NK-92 treated with Interleukin-12 subunit alpha and Interleukin-12 subunit beta, amount 100 ng/mL, for 24 hours (cell line): ENCODE results near the gene BPIFA2.
"Not testable (repeated sequence)": the region's sequence is repeated elsewhere in the genome, so short reads cannot be mapped to it uniquely, and the experiment has no call there.

Source experiments
- DNase-seq: peaks from one replicate; lab custom pipeline; 2025; lab: John Stamatoyannopoulos, UW

The BPIFA2 gene

GRCh38 chr20:33162313-33162712 is 5.6 kb upstream of the BPIFA2 start:
- no peak for DNase-seq

DNA sequence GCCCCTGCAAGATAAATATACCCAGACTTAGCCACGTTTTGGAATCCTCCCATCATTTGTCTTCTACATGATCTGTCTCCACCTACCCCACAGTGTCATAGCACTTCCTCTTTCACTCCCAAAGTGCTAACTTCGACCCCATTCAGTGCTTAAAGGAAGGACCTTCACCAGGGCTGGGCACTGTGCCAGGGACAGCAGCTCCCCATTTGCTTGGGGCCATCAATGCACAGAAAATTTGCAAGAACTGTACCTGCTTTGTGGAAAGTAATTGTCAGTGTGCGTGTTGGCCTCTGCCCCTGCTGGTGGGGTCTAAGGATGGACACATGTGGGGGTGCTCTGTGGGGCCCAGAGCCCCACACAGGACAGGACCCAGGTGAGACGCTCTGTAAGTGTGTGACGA is 5.2 kb upstream of the BPIFA2 start:
- DNase-seq: no peak

DNA sequence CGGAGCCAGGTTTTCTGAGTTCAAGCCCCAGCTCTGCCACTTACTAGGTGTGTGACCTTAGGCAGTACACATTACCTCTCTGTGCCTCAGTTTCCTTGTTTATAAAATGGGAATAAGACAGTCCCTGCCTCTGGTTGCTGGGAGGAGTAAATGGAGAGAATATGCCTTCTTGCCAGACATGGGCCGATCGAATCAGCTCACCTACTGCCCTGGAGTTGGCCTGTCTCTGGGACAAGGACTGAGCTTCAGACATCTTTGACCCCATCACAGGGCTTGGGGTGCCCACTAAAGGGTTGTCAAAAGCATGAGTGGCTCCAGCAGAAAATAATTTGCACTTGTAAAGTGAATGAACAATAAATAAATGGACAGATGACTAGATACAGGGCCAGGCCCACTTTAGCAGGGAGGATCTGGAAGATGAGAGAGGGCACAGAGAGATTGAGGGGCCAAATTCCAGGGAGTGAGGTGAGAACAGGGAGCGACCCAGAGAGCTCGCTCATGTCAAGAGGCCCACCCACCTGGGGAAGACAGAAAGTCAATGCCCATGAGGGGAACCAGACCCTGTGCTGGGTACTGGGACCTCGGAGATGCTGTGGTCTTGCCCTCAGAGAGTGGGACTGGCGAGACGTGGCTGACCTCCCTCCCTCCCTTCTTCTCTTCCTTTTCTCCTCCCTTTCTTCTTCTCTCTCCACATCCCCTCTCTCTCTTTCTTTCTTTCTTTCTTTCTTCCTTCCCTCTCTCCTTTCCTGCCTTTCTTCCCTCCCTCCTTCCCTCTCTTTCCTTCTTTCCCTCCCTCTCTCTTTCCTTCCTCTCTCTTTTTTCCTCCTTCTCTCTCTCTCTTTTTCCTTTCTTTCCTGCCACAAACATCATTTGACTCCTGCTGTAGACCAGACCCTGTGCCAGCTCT is 3.9 kb upstream of the BPIFA2 start:
- no peak for DNase-seq

- no peak for DNase-seq
These were observed 3.2 kb upstream of the BPIFA2 start for GRCh38 chr20:33164763-33165095.

- no peak for DNase-seq
These were observed 2.4 kb upstream of the BPIFA2 start for GRCh38 chr20:33165416-33166055.

- no peak for DNase-seq
These were observed 1.3 kb upstream of the BPIFA2 start for GRCh38 chr20:33166533-33167113.

GRCh38 chr20:33169176-33169794 is 1.3 kb downstream of the BPIFA2 start:
- DNase-seq: no peak

GRCh38 chr20:33172781-33173180 is 4.8 kb downstream of the BPIFA2 start:
- no peak for DNase-seq

- DNase-seq: no peak
These were observed 7.2 kb downstream of the BPIFA2 start for GRCh38 chr20:33175123-33175522.

DNA sequence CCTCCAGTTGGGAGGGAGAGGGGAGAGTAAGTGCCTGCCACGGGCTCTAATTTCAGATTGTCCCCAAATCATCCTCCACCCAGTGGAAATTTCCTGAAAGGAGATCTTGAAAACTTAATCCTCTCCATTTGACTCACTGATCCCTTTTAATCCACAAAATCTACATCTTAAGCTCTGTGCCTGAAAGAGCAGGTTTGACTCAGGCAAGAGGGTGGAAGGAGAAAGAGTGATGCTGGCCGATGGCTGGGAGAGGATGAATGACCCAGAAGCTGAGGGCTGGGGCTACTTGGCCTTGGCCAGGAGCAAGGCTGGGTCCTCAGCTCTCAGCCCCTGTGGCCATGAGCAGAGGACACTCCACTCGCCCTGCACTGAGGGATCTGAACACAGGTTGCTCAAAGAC is 8.1 kb downstream of the BPIFA2 start:
- DNase-seq: no peak

- DNase-seq: no peak
These were observed 9.9 kb downstream of the BPIFA2 start for GRCh38 chr20:33177866-33178265.

DNA sequence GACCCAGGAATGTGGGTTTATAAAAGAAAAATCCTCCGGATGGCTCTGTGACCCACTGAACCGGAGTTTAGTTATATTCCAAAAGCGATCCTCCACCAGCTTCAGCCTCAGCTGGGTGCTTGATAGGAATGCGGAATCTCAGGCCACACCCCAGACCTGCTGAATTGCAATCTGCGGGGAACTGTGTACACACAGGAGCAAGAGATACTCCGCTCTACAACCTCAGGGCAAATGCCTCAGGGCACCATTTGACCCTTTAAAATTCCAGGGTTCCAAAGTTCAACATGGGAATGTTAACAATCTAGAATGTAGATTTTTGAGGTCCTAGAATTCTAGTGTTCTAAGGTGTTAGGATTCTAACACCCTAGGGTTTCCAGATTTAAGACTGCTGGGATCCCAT is 10.8 kb downstream of the BPIFA2 start:
- DNase-seq: no peak

GRCh38 chr20:33180169-33180568 is 12.2 kb downstream of the BPIFA2 start:
- no peak for DNase-seq

DNA sequence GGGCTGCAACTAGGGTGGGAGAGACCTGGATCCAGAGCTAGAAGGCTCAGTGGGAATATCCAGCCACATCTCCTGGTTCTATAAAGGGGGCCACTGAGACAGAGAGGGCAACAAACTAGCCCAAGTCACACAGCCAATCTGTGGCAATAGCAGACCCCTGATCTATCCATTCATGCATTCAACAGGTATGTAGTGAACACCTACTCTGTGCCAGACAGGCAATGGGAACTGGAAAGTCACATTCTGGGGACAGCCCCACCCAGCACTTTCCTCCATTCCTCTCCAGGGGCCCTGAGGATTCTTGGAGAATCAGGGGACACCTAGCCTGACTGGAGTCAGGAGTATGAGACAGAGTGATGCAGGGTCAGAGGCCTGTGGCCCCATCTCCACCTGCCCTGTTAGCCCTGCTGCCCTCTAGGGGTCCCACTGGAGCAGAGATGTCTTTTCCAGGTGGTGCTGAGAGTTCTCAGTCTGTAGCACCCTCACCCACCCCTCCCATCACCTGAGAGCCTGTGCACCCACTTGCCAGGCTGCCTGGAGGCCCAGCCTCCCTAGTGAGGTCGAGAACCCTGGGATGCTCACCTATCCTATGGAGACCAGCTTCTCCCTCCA is 13.6 kb downstream of the BPIFA2 start:
- no peak for DNase-seq

DNA sequence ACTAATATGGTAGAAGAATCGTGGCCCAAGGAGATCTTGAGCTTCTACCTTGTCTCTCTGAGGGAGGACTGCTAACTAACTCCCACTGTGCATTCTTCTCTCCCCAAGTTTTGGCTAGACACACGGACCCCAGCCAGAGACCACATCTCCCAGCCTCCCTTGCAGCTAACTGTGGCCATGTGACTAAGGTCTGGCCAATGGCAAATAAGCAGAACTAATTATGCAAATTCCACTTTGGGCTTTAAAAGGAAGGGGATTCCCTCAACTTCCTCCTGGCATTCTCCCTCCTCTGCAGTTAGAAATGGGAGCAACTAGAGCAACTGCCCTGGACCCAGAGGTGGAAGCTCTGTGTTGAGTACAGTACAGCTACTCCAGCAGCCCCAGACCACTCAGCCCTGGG is 15.4 kb downstream of the BPIFA2 start:
- DNase-seq: no peak

DNA sequence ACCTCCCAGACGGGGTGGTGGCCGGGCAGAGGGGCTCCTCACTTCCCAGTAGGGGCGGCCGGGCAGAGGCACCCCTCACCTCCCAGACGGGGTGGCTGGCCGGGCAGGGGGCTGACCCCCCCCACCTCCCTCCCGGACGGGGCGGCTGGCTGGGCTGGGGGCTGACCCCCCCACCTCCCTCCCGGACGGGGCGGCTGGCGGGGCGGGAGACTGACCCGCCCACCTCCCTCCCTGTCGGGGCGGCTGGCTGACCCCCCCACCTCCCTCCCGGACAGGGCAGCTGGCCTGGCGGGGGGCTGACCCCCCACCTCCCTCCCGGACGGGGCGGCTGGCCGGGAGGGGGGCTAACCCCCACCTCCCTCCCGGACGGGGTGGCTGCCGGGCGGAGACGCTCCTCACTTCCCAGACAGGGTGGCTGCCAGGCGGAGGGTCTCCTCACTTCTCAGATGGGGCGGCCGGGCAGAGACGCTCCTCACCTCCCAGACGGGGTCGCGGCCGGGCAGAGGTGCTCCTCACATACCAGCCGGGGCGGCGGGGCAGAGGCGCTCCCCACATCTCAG is 17.2 kb downstream of the BPIFA2 start:
- DNase-seq: not testable (repeated sequence)

DNA sequence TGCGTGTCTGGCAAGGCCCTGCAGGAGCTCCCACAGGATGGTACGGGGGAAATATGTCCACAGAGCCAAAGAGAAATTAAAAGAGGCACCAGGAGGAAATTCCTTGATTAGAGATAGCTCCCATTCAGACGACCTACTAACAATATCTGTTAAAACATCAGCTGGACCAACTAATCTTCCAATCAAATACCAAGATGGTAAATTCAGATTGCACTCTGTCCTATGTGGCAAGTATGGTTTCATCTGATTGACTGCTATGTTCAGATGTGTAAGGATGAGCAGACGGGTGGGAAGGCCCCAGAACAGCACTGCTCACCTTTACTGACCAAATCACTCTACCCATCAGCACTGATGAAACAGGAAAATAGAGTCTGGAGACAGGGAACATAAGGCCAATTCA is 19.5 kb downstream of the BPIFA2 start:
- DNase-seq: no peak

DNA sequence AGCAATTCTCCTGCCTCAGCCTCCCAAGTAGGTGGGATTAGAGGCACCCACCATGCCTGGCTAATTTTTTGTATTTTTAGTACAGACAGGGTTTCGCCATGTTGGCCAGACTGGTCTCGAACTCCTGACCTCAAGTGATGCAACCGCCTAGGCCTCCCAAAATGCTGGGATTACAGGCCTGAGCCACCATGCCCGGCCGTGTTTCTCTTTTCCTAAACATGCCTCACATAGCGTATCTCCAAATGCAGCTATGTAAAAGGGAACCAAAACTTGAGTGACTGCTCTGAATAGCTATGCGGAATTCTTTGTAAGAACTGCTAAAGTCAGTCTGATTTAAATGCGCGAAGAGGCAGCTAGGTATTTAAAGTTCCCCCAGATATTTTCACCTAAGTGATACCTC is 20.5 kb downstream of the BPIFA2 start:
- DNase-seq: no peak

- DNase-seq: no peak
These were observed 23.5 kb downstream of the BPIFA2 start for GRCh38 chr20:33191484-33191883.

GRCh38 chr20:33191955-33192354 is 24.0 kb downstream of the BPIFA2 start:
- DNase-seq: no peak

- DNase-seq: no peak
These were observed 25.0 kb downstream of the BPIFA2 start for GRCh38 chr20:33192912-33193501.

DNA sequence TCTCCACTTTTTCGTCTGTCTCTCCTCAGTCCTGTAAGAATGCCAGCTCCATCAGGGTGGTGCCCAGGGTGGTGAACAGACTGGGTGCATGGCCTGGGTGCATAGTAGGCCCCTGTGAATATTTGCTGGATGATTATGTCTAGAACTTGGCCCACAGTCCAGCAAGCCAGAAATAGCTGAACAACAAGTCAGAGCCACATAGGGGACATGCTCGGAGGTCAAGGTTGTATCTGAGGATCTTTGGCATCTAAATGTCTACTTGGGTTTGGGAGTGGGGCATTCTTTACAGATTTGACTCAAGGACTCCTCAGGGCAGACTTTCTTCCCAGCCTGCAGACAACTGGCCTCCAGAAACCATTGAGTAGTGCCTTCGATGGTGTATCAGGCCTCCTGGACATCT is 31.1 kb downstream of the BPIFA2 start:
- no peak for DNase-seq
